ENCODE data around the gene B3GAT1.

DNA sequence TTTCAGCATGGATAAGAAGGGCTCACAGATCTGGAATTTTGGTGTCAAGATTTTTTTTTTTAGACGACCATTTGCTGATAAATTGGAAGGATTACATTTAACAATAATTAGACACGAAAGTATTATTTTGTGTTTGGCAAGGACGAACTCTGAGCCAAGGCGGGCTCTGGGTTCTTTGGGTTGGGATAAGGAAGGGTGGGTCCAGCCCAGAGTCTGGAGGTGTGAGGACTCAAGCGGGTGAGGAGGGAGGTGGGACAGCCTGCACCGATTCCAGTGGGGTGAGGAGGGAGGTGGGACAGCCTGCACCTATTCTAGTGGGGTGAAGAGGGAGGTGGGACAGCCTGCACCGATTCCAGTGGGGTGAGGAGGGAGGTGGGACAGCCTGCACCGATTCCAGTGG, 4.1 kb downstream of the B3GAT1 start:
- TF ChIP-seq, protein P1, sequence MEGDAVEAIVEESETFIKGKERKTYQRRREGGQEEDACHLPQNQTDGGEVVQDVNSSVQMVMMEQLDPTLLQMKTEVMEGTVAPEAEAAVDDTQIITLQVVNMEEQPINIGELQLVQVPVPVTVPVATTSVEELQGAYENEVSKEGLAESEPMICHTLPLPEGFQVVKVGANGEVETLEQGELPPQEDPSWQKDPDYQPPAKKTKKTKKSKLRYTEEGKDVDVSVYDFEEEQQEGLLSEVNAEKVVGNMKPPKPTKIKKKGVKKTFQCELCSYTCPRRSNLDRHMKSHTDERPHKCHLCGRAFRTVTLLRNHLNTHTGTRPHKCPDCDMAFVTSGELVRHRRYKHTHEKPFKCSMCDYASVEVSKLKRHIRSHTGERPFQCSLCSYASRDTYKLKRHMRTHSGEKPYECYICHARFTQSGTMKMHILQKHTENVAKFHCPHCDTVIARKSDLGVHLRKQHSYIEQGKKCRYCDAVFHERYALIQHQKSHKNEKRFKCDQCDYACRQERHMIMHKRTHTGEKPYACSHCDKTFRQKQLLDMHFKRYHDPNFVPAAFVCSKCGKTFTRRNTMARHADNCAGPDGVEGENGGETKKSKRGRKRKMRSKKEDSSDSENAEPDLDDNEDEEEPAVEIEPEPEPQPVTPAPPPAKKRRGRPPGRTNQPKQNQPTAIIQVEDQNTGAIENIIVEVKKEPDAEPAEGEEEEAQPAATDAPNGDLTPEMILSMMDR (IDR thresholded peaks at IDR 0.05): no peak
- no peak for TF ChIP-seq POLR2A (IDR thresholded peaks at IDR 0.05)

Measured in adrenal gland (tissue), 5 donors.